SK-N-MC (cell line): ENCODE results near the gene PRIM1.
"Not testable (repeated sequence)": the region's sequence is repeated elsewhere in the genome, so short reads cannot be mapped to it uniquely, and the experiment has no call there.

Source experiments
- DNase-seq: peaks from one replicate; pipeline ENCODE4 v3.0.0-alpha.2; 2011; ENCODE audit warnings: low read depth, low spot score
- H3K27ac ChIP-seq: fragments of 200-600 bp; sonication (generic); 2 replicates; pipeline ENCODE4 v1.5.1; 2016; ENCODE audit warnings: mixed run types
- H3K36me3 ChIP-seq: fragments of 200-600 bp; sonication (generic); 2 replicates; pipeline ENCODE4 v1.6.1; 2017; ENCODE audit warnings: antibody characterized with exemption, low read length, mixed read lengths; ENCODE audit not compliant: insufficient read depth
- H3K4me3 ChIP-seq: fragments of 200-600 bp; sonication (generic); 2 replicates; pipeline ENCODE4 v1.5.1; 2016
- H3K9ac ChIP-seq: fragments of 200-600 bp; sonication (generic); 2 replicates; pipeline ENCODE4 v1.8.0; 2017; ENCODE audit warnings: mixed run types, mixed read lengths; ENCODE audit not compliant: insufficient read length
- H3K9me3 ChIP-seq: fragments of 200-600 bp; sonication (generic); 2 replicates; pipeline ENCODE4 v1.6.1; 2017; ENCODE audit warnings: low read depth, mild to moderate bottlenecking, antibody characterized with exemption, low read length, moderate library complexity, mixed read lengths
- EZH2 ChIP-seq: fragments of 200-600 bp; sonication (generic); IDR thresholded peaks from one replicate; pipeline ENCODE4 v1.6.1; 2017; ENCODE audit warnings: antibody characterized with exemption
- FOXP2 ChIP-seq: optimal IDR thresholded peaks from 2 replicates; pipeline ENCODE3; 2011; ENCODE audit warnings: mild to moderate bottlenecking, moderate library complexity; ENCODE audit not compliant: insufficient read depth; ENCODE audit errors: extremely low read length, control extremely low read depth
- POLR2AphosphoS5 ChIP-seq: IDR thresholded peaks from 2 replicates; pipeline ENCODE4 v1.6.1; 2012; ENCODE audit warnings: mild to moderate bottlenecking, low read depth, low read length, borderline replicate concordance

Gene PRIM1

GRCh38 chr12:56766535-56766934 lies 14.4 kb upstream of the PRIM1 start:
- H3K27ac ChIP-seq: no peak overlapping the region

GRCh38 chr12:56763753-56764657 lies 11.9 kb upstream of the PRIM1 start:
- TF ChIP-seq FOXP2 (no peak), POLR2AphosphoS5 (no peak), EZH2 (no peak)
- no peak for DNase-seq
- no peak overlapping the region for H3K4me3 ChIP-seq

More at GRCh38 chr12:56766535-56766934, 14.4 kb upstream of the PRIM1 start:
- DNase-seq: no peak
- H3K9me3 ChIP-seq: no peaks in the 10 kb centered on the region
- TF ChIP-seq POLR2AphosphoS5 (no peak), FOXP2 (no peak), EZH2 (no peak)
- no peak overlapping the region for H3K4me3 ChIP-seq
- H3K9ac ChIP-seq: no peak overlapping the region
- no peaks in the 10 kb centered on the region for H3K36me3 ChIP-seq

GRCh38 chr12:56761812-56762211 lies 9.7 kb upstream of the PRIM1 start:
- no peaks in the 10 kb centered on the region for H3K9me3 ChIP-seq
- H3K4me3 ChIP-seq: no peak overlapping the region
- no peak overlapping the region for H3K9ac ChIP-seq
- TF ChIP-seq EZH2 (no peak), FOXP2 (no peak), POLR2AphosphoS5 (no peak)
- DNase-seq: no peak
- H3K27ac ChIP-seq: no peak overlapping the region
- no peaks in the 10 kb centered on the region for H3K36me3 ChIP-seq

More at GRCh38 chr12:56763753-56764657, 11.9 kb upstream of the PRIM1 start:
- H3K27ac ChIP-seq: no peak overlapping the region
- H3K9me3 ChIP-seq: no peaks in the 10 kb centered on the region
- no peak overlapping the region for H3K9ac ChIP-seq
- H3K36me3 ChIP-seq: no peaks in the 10 kb centered on the region

DNA sequence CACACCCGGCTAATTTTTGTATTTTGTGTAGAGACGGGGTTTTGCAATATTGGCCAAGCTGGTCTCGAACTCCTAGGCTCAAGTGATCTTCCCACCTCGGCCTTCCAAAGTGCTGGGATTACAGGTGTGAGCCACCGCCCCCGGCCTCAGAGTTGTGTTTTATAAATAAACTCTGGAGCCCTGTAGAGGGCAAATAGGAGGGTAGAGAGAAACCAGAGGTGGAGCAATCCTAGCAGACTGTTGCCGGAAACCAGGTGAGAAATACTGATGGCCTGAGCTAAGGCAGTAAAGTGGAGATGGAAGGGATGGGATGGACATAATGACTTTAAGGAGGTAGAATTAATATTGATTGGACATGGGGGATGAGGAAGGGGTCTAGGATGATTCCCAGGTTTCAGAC lies 8.3 kb upstream of the PRIM1 start:
- TF ChIP-seq EZH2 (no peak), FOXP2 (no peak), POLR2AphosphoS5 (no peak)
- no peaks in the 10 kb centered on the region for H3K36me3 ChIP-seq
- no peak for DNase-seq
- no peaks in the 10 kb centered on the region for H3K9me3 ChIP-seq
- no peak overlapping the region for H3K4me3 ChIP-seq
- no peak overlapping the region for H3K9ac ChIP-seq
- H3K27ac ChIP-seq: no peak overlapping the region

DNA sequence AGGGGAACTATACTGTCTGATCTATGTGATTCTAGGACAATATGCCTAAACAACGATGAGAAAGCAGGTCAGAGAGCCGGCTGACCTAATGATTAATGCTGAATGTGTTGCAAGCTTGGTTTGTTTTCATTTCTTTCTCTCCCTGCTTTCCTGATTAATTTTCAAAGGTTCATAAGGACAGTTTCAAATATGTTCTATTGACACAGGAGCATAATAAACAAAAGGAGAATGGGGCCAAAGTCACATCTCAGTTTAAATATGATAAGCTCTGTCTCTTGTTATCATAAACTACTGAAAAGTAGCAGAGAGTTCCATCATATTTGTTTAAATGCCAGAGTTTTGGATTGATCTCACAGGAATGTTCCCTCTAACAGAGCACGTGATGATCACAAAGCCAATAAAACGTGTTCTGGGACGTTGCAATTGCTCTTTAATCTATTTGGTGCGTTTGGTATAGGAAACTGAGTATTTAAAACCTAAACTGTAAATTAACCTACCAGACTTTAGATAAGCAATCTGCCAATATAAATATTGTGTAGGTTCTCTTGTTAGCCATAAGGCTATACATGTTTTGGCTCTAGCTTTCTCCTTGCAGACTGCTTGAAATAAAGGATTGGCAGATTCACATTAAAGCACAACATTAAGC lies 7.3 kb upstream of the PRIM1 start:
- H3K9me3 ChIP-seq: no peaks in the 10 kb centered on the region
- no peak overlapping the region for H3K9ac ChIP-seq
- H3K4me3 ChIP-seq: no peak overlapping the region
- no peak for DNase-seq
- H3K27ac ChIP-seq: no peak overlapping the region
- no peaks in the 10 kb centered on the region for H3K36me3 ChIP-seq
- no peak for TF ChIP-seq FOXP2
- no peak for TF ChIP-seq EZH2
- TF ChIP-seq POLR2AphosphoS5: no peak

- H3K9ac ChIP-seq: no peak overlapping the region
- TF ChIP-seq EZH2: no peak
- TF ChIP-seq FOXP2: no peak
- no peak for TF ChIP-seq POLR2AphosphoS5
- H3K4me3 ChIP-seq: no peak overlapping the region
- no peaks in the 10 kb centered on the region for H3K9me3 ChIP-seq
- no peak for DNase-seq
- H3K36me3 ChIP-seq: no peaks in the 10 kb centered on the region
- no peak overlapping the region for H3K27ac ChIP-seq
Measured at GRCh38 chr12:56758728-56759262, 6.7 kb upstream of the PRIM1 start.

GRCh38 chr12:56757971-56758370 lies 5.8 kb upstream of the PRIM1 start:
- not testable (repeated sequence) for H3K9me3 ChIP-seq, H3K27ac ChIP-seq, H3K36me3 ChIP-seq, H3K9ac ChIP-seq, H3K4me3 ChIP-seq, DNase-seq

DNA sequence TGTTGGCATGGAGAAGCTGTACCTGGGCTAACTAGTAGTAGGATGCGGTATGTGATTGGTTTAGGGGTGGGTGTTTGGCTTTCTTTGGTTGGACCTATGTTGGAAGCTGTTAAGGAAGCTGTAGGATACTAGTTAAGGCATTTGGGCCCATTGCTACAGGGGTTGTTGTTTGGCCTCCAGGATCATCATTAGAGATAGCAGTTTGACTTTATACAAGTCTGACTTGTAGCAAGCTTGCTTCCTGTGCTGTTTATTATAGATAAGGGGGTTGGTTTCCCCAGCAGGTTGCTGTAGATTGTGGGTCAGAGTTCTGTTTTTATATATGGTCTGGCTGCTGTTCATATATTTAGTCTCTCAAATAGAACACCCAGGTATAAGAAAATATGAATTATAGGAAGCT lies 1.4 kb upstream of the PRIM1 start:
- Histone ChIP-seq H3K36me3 (peaks cover 17% of the 10 kb centered on the region), H3K9ac (no peak overlapping the region), H3K9me3 (no peaks in the 10 kb centered on the region), H3K27ac (no peak overlapping the region), H3K4me3 (no peak overlapping the region)
- TF ChIP-seq POLR2AphosphoS5 (no peak), EZH2 (no peak), FOXP2 (no peak)
- no peak for DNase-seq

DNA sequence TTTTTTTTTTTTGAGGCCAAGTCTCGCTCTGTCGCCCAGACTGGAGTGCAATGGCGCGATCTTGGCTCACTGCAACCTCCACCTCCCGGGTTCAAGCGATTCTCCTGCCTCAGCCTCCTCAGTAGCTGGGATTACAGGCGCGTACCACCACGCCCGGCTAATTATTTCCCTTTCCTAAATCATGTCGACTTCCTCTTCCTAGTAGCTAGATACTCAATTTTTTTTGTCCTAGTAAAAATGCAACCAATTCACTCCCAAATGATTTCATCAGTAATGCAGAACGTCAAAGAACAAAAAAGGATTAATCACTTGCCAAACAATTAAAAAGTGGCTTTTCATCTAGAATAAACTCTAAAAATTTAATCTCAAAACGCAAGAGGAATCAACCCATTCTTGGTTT lies 1.5 kb downstream of the PRIM1 start:
- DNase-seq, H3K9me3 ChIP-seq: not testable (repeated sequence)
- H3K9ac ChIP-seq: peak overlapping the region; percentile 90
- peak overlapping the region; percentile 95 for H3K4me3 ChIP-seq
- peak overlapping the region; percentile 30; the same call in 1 of the 2 replicates for H3K27ac ChIP-seq
- H3K36me3 ChIP-seq: peaks cover 37% of the 10 kb centered on the region
